WTC11 (cell line): ENCODE results near the gene SYPL1. TPM values are rescaled to one million over a fixed set of nuclear protein-coding genes. Genes with fewer than 3 reads are reported as not detected.

ENCODE experiments used
- ATAC-seq: fragments of 200-7000 bp; cut with Tn5 transposase; 2 replicates; pipeline ENCODE4 v1.10.0; 2021; ENCODE audit warnings: mild to moderate bottlenecking, moderate library complexity
- CTCF ChIA-PET: fragments of 300-600 bp; sonication (Branson Sonifier 250); formaldehyde crosslinking; loops from one replicate; lab custom pipeline; 2021; ENCODE audit warnings: antibody characterized with exemption; lab: Charles Lee
- POLR2A ChIA-PET: fragments of 350-600 bp; sonication (Branson Sonifier 250); formaldehyde crosslinking; loops from one replicate; lab custom pipeline; 2021; ENCODE audit warnings: antibody characterized with exemption; lab: Charles Lee
- DNase-seq: peaks from one replicate; pipeline ENCODE4 v3.0.0; 2021; ENCODE audit warnings: low spot score
- H3K27ac Mint-ChIP-seq: 2 replicates; pipeline ENCODE4 v1.8.0; 2021; ENCODE audit warnings: mixed read lengths
- H3K27me3 Mint-ChIP-seq: 2 replicates; pipeline ENCODE4 v1.8.0; 2021; ENCODE audit warnings: low read depth, mild to moderate bottlenecking, moderate library complexity, mixed read lengths
- H3K36me3 Mint-ChIP-seq: 2 replicates; pipeline ENCODE4 v1.8.0; 2021; ENCODE audit warnings: mixed read lengths
- H3K4me1 Mint-ChIP-seq: 2 replicates; pipeline ENCODE4 v1.8.0; 2022; ENCODE audit warnings: mixed read lengths
- H3K4me3 Mint-ChIP-seq: 2 replicates; pipeline ENCODE4 v1.8.0; 2021; ENCODE audit warnings: mild to moderate bottlenecking, moderate library complexity, mixed read lengths
- H3K9me3 Mint-ChIP-seq: 2 replicates; pipeline ENCODE4 v1.8.0; 2021; ENCODE audit warnings: mixed read lengths
- AFF4 ChIP-seq: sonication (generic); formaldehyde crosslinking; IDR thresholded peaks from 2 replicates; pipeline ENCODE4 v1.8.1; 2023; ENCODE audit warnings: mild to moderate bottlenecking, missing genetic modification reagents, borderline replicate concordance
- CREM ChIP-seq: sonication (generic); formaldehyde crosslinking; IDR thresholded peaks from 2 replicates; pipeline ENCODE4 v1.8.1; 2022; ENCODE audit warnings: mild to moderate bottlenecking, missing genetic modification reagents, moderate library complexity
- E2F4 ChIP-seq: sonication (generic); formaldehyde crosslinking; IDR thresholded peaks from 2 replicates; pipeline ENCODE4 v1.8.1; 2022; ENCODE audit warnings: low read depth, mild to moderate bottlenecking, moderate library complexity, missing genetic modification reagents, borderline replicate concordance
- FOXK1 ChIP-seq: sonication (generic); formaldehyde crosslinking; IDR thresholded peaks from 2 replicates; pipeline ENCODE4 v1.8.0; 2022; ENCODE audit warnings: mild to moderate bottlenecking, moderate library complexity, missing genetic modification reagents
- GRHL2 ChIP-seq: fragments of 250-450 bp; sonication (Bioruptor Pico); IDR thresholded peaks from 2 replicates; pipeline ENCODE4 v1.8.0; 2022; ENCODE audit warnings: mild to moderate bottlenecking, moderate library complexity; ENCODE audit not compliant: insufficient replicate concordance, severe bottlenecking
- HMGXB4 ChIP-seq: sonication (generic); formaldehyde crosslinking; IDR thresholded peaks from 2 replicates; pipeline ENCODE4 v1.8.1; 2023; ENCODE audit warnings: mild to moderate bottlenecking, moderate library complexity, missing genetic modification reagents
- JAZF1 ChIP-seq: fragments of 250-450 bp; sonication (Bioruptor Pico); IDR thresholded peaks from 2 replicates; pipeline ENCODE4 v1.9.0; 2021; ENCODE audit warnings: moderate library complexity, mild to moderate bottlenecking, inconsistent platforms
- JUN ChIP-seq: sonication (generic); formaldehyde crosslinking; IDR thresholded peaks from 2 replicates; pipeline ENCODE4 v1.8.0; 2023; ENCODE audit warnings: mild to moderate bottlenecking, missing genetic modification reagents
- MAX ChIP-seq: sonication (generic); formaldehyde crosslinking; IDR thresholded peaks from 2 replicates; pipeline ENCODE4 v1.8.0; 2022; ENCODE audit warnings: mild to moderate bottlenecking, missing genetic modification reagents
- MXD4 ChIP-seq: fragments of 250-450 bp; sonication (Bioruptor Pico); IDR thresholded peaks from 2 replicates; pipeline ENCODE4 v1.8.0; 2021; ENCODE audit warnings: mild to moderate bottlenecking, moderate library complexity, borderline replicate concordance
- TCF7 ChIP-seq: sonication (generic); formaldehyde crosslinking; IDR thresholded peaks from 2 replicates; pipeline ENCODE4 v1.8.0; 2022; ENCODE audit warnings: mild to moderate bottlenecking, low read depth, missing genetic modification reagents, moderate library complexity
- TP53 ChIP-seq: sonication (generic); formaldehyde crosslinking; IDR thresholded peaks from 2 replicates; pipeline ENCODE4 v1.8.1; 2023; ENCODE audit warnings: mild to moderate bottlenecking, missing genetic modification reagents
- USF1 ChIP-seq: sonication (generic); formaldehyde crosslinking; IDR thresholded peaks from 2 replicates; pipeline ENCODE4 v1.8.0; 2022; ENCODE audit warnings: mild to moderate bottlenecking, missing genetic modification reagents
- ZMAT4 ChIP-seq: fragments of 250-450 bp; sonication (Bioruptor Pico); IDR thresholded peaks from 2 replicates; pipeline ENCODE4 v1.9.0; 2021; ENCODE audit warnings: mild to moderate bottlenecking
- ZSCAN18 ChIP-seq: fragments of 250-450 bp; sonication (Bioruptor Pico); IDR thresholded peaks from 2 replicates; pipeline ENCODE4 v2.1.2; 2022; ENCODE audit warnings: mild to moderate bottlenecking, moderate library complexity
- total RNA-seq: library from RNA; stranded (reverse); gene quantifications from 3 replicates; pipeline ENCODE4 v1.2.3, GENCODE V29; 2021

SYPL1 gene
- total RNA-seq, 1 experiment from 2014 or later = 54.8 TPM

GRCh38 chr7:106152313-106152665 lies 40.2 kb upstream of the SYPL1 start:
- peaks cover 2% of the 10 kb centered on the region; the same call in 1 of the 2 replicates for H3K36me3 Mint-ChIP-seq

GRCh38 chr7:106151459-106152312 lies 39.6 kb upstream of the SYPL1 start:
- no peak for DNase-seq
- Mint-ChIP-seq H3K27ac (no peak overlapping the region), H3K4me3 (no peak overlapping the region), H3K4me1 (peaks cover 9% of the 10 kb centered on the region), H3K27me3 (no peaks in the 10 kb centered on the region), H3K36me3 (no peaks in the 10 kb centered on the region), H3K9me3 (no peaks in the 10 kb centered on the region)
- ATAC-seq = no peak
- ChIA-PET POLR2A (no interaction called here), CTCF (interaction anchor here (1.9 kb wide), 1 partner anchor 93 kb away, joined by 5 read pairs; no protein-coding TSS in a partner anchor)
- TF ChIP-seq MXD4 (CRISPR knock-in tag) (no peak), JUN (CRISPR knock-in tag) (no peak), USF1 (no peak), FOXK1 (no peak), MAX (CRISPR knock-in tag) (no peak), CREM (CRISPR knock-in tag) (no peak), TP53 (CRISPR knock-in tag) (no peak), E2F4 (no peak), JAZF1 (CRISPR knock-in tag) (no peak), ZSCAN18 (CRISPR knock-in tag) (no peak), TCF7 (CRISPR knock-in tag) (no peak)

More at GRCh38 chr7:106152313-106152665, 40.2 kb upstream of the SYPL1 start:
- Mint-ChIP-seq H3K9me3 (peaks cover 3% of the 10 kb centered on the region), H3K27me3 (no peaks in the 10 kb centered on the region; the same call in 1 of the 2 replicates), H3K4me3 (no peak overlapping the region), H3K4me1 (peaks cover 9% of the 10 kb centered on the region), H3K27ac (no peak overlapping the region)
- CTCF ChIA-PET = interaction anchor here (1.6 to 3.9 kb wide), 4 partner anchors 16 to 95 kb away, joined by 4 to 44 read pairs (median 16); no protein-coding TSS in a partner anchor
- TF ChIP-seq AFF4 (CRISPR knock-in tag) = no peak
- no peak for TF ChIP-seq ZMAT4 (CRISPR knock-in tag)
- TF ChIP-seq HMGXB4 (CRISPR knock-in tag) = no peak
- no peak for TF ChIP-seq GRHL2 (CRISPR knock-in tag)
- POLR2A ChIA-PET = no interaction called here
- DNase-seq = no peak
- ATAC-seq = no peak
